ENCODE data around the gene ERC2.

Gene ERC2

DNA sequence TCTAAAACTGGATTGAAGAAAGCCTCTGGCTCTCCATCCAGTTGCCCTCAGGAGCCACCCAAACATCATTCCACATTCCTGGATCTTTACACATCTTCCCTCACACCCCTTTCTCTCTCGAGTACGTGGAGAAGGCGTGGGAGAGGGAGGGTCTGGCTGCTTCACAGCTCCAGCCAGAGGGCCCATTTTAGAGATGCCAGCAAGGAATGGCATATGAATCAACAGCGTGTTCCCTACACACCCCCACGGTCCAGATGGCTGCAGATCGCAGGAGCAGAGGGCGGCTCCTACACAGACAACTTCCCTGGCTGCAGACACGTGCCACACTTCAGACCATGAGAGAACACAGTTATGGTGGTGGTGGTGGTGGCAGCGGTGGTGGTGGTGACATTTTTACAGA is 280.1 kb downstream of the ERC2 start:
- DNase-seq (ENCODE audit: low read depth): no peak

DNA sequence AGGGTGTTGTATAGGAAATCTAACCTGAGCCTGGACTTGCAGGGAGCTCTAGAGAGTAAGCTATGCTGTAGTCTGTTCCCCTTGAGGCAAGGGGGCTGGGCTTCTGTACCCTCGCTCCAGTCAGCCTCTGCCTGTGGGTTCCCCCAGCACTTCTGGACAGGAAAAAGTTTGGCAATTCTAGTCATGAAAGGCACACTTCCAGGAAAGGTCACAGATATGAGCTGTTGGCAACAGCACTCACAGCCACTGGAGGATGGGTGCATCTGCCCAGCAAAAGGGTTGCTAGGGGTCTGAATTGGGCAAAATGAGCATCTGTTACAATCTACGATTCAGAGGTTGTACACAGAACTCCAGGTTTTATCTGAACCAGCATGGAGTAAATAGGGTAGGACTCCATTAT is 281.2 kb downstream of the ERC2 start:
- no peak for DNase-seq (ENCODE audit: low read depth)

DNA sequence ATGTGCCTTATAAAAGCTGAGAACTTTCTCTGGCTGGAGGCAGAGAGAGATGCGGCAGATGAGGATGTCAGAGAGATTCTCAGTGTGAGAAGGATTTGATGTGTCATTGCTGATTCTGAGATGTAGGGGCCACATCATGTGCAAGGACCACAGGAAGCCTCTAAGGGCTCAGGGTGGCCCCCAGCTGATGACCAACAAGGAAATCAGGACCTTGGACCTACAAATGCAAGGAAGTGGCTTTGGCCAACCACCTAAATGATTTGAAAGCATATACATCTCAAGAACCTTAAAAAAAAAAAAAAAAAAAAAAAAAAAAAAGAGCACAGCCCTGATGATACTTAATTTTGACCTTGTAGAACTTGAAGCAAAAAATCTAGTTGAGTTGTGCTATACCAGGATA is 282.4 kb downstream of the ERC2 start:
- DNase-seq (ENCODE audit: low read depth): no peak

DNA sequence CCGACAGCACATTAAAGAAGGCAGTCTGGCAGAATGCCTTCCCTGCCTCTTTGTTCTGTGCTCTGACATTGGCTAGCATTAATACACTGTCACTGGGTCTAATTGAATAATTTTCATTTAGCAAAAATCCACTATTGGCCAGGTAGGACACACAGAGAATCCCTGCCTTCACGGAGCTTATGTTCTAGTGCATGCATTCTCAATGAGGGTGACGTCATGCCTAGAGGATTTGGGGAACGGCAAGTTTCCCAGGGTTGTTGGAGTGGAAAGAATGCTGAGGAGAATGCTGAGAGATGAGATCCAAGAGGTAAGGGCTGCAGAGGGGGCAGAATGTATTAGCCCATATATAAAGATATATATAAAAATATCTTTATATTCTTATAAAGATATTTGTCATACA is 284.7 kb downstream of the ERC2 start:
- no peak for DNase-seq (ENCODE audit: low read depth)

DNA sequence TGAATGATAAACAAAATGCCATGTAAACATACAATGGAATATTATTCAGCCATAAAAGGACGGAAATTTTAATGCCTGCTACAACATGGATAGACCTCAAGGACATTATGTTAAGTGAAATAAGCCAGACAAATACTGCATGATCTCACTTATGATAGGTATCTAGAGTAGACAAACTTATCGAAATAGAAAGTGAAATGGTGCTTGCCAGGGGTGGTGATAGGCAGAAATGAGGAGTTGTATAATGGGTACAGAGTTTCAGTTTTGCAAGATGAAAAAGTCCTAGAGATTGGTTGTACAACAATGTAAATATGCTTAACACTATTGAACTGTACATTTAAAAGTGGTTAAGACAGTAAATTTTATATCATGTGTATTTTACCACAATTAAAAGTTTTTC is 287.8 kb downstream of the ERC2 start:
- no peak for DNase-seq (ENCODE audit: low read depth)

- DNase-seq (ENCODE audit: low read depth): no peak
These were observed 294.7 kb downstream of the ERC2 start for GRCh38 chr3:56173601-56174000.

DNA sequence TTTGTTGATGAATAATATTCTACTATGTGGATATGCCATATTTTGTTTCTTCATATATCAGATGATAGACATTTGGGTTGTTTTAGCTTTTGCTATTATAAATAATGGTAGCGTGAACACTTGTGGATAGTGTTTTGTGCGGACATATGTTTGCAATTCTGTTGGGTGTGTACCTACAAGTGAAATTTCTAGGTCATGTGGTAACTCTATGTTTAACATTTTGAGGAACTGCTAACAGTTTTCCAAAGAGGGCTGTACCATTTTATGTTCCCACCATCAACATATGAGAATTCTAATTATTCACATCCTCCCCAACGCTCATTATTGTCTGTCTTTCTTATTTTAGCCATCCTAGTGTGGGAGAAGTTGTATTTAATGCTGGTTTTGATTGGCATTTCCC is 303.8 kb downstream of the ERC2 start:
- DNase-seq (ENCODE audit: low read depth): no peak

GRCh38 chr3:56157693-56158362 is 310.4 kb downstream of the ERC2 start:
- DNase-seq (ENCODE audit: low read depth): peak; percentile 27

- DNase-seq (ENCODE audit: low read depth): peak; percentile 45
These were observed 314.0 kb downstream of the ERC2 start for GRCh38 chr3:56154297-56154696.

- no peak for DNase-seq (ENCODE audit: low read depth)
These were observed 320.9 kb downstream of the ERC2 start for GRCh38 chr3:56147354-56147753.

GRCh38 chr3:56145410-56145809 is 322.9 kb downstream of the ERC2 start:
- no peak for DNase-seq (ENCODE audit: low read depth)

- DNase-seq (ENCODE audit: low read depth): no peak
These were observed 323.5 kb downstream of the ERC2 start for GRCh38 chr3:56144805-56145204.

DNA sequence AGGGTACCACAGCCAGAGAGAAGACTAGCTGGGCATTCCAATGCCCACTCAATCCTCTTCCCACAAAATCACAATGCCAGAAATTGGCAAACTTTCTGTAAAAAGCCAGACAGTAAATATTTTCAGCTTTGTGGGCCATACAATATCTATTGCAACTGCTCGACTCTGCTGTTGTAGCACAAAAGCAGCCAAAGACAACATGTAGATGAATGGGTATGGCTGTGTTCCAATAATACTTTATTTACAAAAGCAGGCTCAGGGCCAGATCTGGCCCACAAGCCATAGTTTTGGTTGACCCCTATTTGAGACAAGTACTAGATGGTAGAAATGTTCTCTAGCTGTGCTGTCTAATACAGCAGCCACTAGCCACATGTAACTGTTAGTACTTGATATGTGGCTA is 330.9 kb downstream of the ERC2 start:
- no peak for DNase-seq (ENCODE audit: low read depth)

GRCh38 chr3:56136514-56136913 is 331.8 kb downstream of the ERC2 start:
- no peak for DNase-seq (ENCODE audit: low read depth)

- no peak for DNase-seq (ENCODE audit: low read depth)
These were observed 332.3 kb downstream of the ERC2 start for GRCh38 chr3:56135941-56136340.

DNA sequence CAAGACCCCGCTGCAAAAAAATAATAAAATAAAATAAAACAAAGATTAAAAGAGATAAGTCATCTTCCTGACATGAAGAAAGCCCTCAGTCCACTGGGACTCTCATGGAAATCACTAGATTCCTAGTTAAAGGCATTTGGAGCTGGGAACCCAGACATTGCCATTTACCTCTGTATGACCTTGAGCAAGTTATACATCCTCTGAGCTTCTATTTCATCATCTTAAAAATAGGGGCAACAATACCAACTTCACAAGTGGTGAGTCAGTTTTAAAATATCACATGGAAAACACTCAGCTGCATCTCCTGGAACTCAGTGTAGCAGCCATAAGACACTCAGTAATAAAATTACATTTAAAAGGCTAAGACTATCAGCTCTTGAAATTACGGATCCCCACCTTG is 334.8 kb downstream of the ERC2 start:
- DNase-seq (ENCODE audit: low read depth): peak; percentile 71

- no peak for DNase-seq (ENCODE audit: low read depth)
These were observed 335.5 kb downstream of the ERC2 start for GRCh38 chr3:56132762-56133161.

- DNase-seq (ENCODE audit: low read depth): peak; percentile 93
These were observed 336.2 kb downstream of the ERC2 start for GRCh38 chr3:56131974-56132590.

- no peak for DNase-seq (ENCODE audit: low read depth)
These were observed 338.2 kb downstream of the ERC2 start for GRCh38 chr3:56130036-56130435.

- no peak for DNase-seq (ENCODE audit: low read depth)
These were observed 341.6 kb downstream of the ERC2 start for GRCh38 chr3:56126632-56127031.

DNA sequence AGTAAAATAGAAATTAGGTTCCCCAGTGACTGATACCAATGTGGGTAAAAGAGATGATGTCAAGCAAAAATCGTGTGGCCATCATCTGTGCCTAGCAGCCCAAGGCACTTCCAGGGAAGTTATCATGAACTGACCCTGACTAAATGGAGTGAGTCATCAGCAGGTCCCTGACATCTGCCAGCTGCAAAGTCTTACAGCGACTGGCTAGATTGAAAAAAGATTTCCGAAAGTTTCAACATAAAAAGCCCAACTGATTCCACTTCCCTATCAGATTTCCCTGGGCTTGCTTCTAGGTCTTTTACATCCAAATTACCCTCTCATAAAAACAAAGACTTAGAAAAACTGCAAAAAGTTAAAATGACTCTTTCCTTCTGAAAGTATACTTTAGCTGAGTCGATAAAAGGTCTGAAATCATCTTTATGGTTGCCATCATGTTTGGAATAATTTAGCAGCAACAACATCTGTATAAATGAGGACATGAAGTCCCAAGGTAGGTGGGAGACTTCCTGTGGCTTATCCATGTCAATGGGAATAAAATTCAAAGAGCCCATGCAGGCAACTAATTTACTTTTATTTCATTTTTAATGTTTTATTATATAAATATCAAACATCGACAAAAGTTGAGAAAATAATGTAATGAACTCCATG is 342.8 kb downstream of the ERC2 start:
- DNase-seq (ENCODE audit: low read depth): peak; percentile 84

DNA sequence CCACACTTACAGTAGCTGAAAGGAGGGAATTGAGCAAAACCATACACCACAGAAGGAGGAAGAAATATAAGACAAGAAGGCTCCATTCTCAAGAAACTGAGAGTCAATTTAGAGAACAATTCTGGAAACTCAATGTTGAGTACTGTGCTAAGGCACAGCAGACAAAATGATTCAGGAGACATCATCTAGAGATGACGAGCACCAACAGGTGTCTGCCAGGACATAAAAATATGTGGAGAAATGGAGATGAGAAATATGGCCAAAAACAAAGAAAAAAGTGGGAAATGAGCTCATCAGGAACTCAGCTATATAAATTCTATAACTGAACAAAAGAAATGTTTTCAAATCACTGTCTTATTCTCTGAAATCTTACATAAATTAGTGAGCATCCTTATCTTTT is 343.7 kb downstream of the ERC2 start:
- DNase-seq (ENCODE audit: low read depth): no peak

- no peak for DNase-seq (ENCODE audit: low read depth)
These were observed 344.8 kb downstream of the ERC2 start for GRCh38 chr3:56123487-56123886.

- no peak for DNase-seq (ENCODE audit: low read depth)
These were observed 345.4 kb downstream of the ERC2 start for GRCh38 chr3:56122911-56123310.
